SK-N-SH treated with all-trans-retinoic acid at 6 μM for 48 hours (cell line): ENCODE measurements around the gene PRKCE.
A peak's percentile ranks its signal among the peaks of the same experiment; 100 is the strongest.

Experiments
- ATAC-seq: fragments of 200-7000 bp; cut with Tn5 transposase; 3 replicates; pipeline ENCODE4 v1.9.1; 2020; ENCODE audit warnings: mild to moderate bottlenecking, moderate library complexity
- ARNTL ChIP-seq: fragments of 450-650 bp; formaldehyde crosslinking; IDR thresholded peaks from 2 replicates; pipeline ENCODE4 v1.5.0; 2020; ENCODE audit warnings: low read depth, mild to moderate bottlenecking, moderate library complexity, borderline replicate concordance
- BACH2 ChIP-seq: fragments of 250-450 bp; sonication (Bioruptor Pico); IDR thresholded peaks from 2 replicates; pipeline ENCODE4 v1.9.0; 2021; ENCODE audit warnings: mild to moderate bottlenecking, borderline replicate concordance
- CSDC2 ChIP-seq: fragments of 250-450 bp; sonication (Bioruptor Pico); IDR thresholded peaks from 2 replicates; pipeline ENCODE4 v1.5.0; 2020; ENCODE audit warnings: mild to moderate bottlenecking, moderate library complexity
- ESRRG ChIP-seq: fragments of 250-450 bp; sonication (Bioruptor Pico); IDR thresholded peaks from 2 replicates; pipeline ENCODE4 v1.6.1; 2021; ENCODE audit warnings: mild to moderate bottlenecking
- ISL1 ChIP-seq: fragments of 250-450 bp; sonication (Bioruptor Pico); IDR thresholded peaks from 2 replicates; pipeline ENCODE4 v2.1.2; 2022; ENCODE audit warnings: mild to moderate bottlenecking, moderate library complexity
- OSR1 ChIP-seq: fragments of 250-450 bp; sonication (Bioruptor Pico); IDR thresholded peaks from 2 replicates; pipeline ENCODE4 v1.8.0; 2022; ENCODE audit warnings: moderate library complexity, mild to moderate bottlenecking, inconsistent platforms
- PPARA ChIP-seq: fragments of 250-450 bp; sonication (Bioruptor Pico); IDR thresholded peaks from 2 replicates; pipeline ENCODE4 v1.5.0; 2020; ENCODE audit warnings: mild to moderate bottlenecking, borderline replicate concordance
- RARB ChIP-seq: fragments of 250-450 bp; sonication (Bioruptor Pico); IDR thresholded peaks from 2 replicates; pipeline ENCODE4 v1.8.0; 2021; ENCODE audit warnings: mild to moderate bottlenecking, moderate library complexity
- SNAI2 ChIP-seq: fragments of 250-450 bp; sonication (Bioruptor Pico); IDR thresholded peaks from 2 replicates; pipeline ENCODE4 v1.5.0; 2020; ENCODE audit warnings: mild to moderate bottlenecking, moderate library complexity
- TCF4 ChIP-seq: fragments of 250-450 bp; sonication (Bioruptor Pico); IDR thresholded peaks from 2 replicates; pipeline ENCODE4 v1.8.0; 2021; ENCODE audit warnings: mild to moderate bottlenecking, moderate library complexity, borderline replicate concordance
- TOX ChIP-seq: fragments of 250-450 bp; sonication (Bioruptor Pico); IDR thresholded peaks from 2 replicates; pipeline ENCODE4 v1.8.0; 2021; ENCODE audit warnings: mild to moderate bottlenecking, moderate library complexity, borderline replicate concordance
- ZFP3 ChIP-seq: fragments of 250-450 bp; sonication (Bioruptor Pico); IDR thresholded peaks from 2 replicates; pipeline ENCODE4 v1.5.0; 2020; ENCODE audit warnings: mild to moderate bottlenecking, moderate library complexity
- ZFP30 ChIP-seq: fragments of 450-650 bp; formaldehyde crosslinking; IDR thresholded peaks from 2 replicates; pipeline ENCODE4 v1.5.0; 2022; ENCODE audit warnings: mild to moderate bottlenecking, moderate library complexity
- ZNF70 ChIP-seq: fragments of 450-650 bp; formaldehyde crosslinking; IDR thresholded peaks from 2 replicates; pipeline ENCODE4 v1.5.0; 2020; ENCODE audit warnings: mild to moderate bottlenecking, moderate library complexity
- ZNF8 ChIP-seq: fragments of 450-650 bp; formaldehyde crosslinking; IDR thresholded peaks from 2 replicates; pipeline ENCODE4 v1.5.0; 2020; ENCODE audit warnings: mild to moderate bottlenecking, moderate library complexity
- TF ChIP-seq, protein P1 (sequence below): fragments of 250-450 bp; sonication (Bioruptor Pico); IDR thresholded peaks from 2 replicates; pipeline ENCODE4 v1.5.1; 2021; ENCODE audit warnings: mild to moderate bottlenecking, moderate library complexity
- TF ChIP-seq, protein P2 (sequence below): fragments of 250-450 bp; sonication (Bioruptor Pico); IDR thresholded peaks from 2 replicates; pipeline ENCODE4 v1.5.0; 2020; ENCODE audit warnings: mild to moderate bottlenecking, moderate library complexity
- TF ChIP-seq, protein P3 (sequence below): fragments of 250-450 bp; sonication (Bioruptor Pico); IDR thresholded peaks from 2 replicates; pipeline ENCODE4 v1.8.0; 2021; ENCODE audit warnings: low read depth, mild to moderate bottlenecking, moderate library complexity, borderline replicate concordance
- TF ChIP-seq, protein P4 (sequence below): fragments of 250-450 bp; sonication (Bioruptor Pico); IDR thresholded peaks from 2 replicates; pipeline ENCODE4 v1.5.1; 2020; ENCODE audit warnings: low read depth, mild to moderate bottlenecking, moderate library complexity

Gene PRKCE

DNA sequence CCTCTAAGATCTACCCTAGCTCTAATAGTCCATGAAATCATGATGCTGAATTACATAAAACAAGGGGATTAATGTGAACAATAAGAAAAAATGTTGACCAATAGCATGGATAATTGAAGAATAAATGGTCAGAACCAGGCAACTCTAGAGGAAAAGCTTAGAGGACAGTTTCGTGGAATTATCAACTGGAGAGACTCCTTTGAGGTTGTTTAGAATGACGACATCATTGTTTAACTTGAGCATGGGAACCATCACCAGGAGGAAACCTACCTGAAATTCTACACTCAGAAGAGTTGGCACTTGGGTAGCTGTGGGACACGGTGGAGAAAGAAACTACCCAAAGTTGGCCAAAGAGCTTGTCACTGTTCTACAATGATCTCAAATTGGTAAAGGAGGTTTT, 466.5 kb downstream of the PRKCE start:
- no peak for ATAC-seq
- TF ChIP-seq ZNF70 (CRISPR knock-in tag) (no peak), ISL1 (CRISPR knock-in tag) (no peak), PPARA (CRISPR knock-in tag) (no peak), OSR1 (CRISPR knock-in tag) (no peak), BACH2 (CRISPR knock-in tag) (no peak), TCF4 (no peak), SNAI2 (no peak), CSDC2 (CRISPR knock-in tag) (no peak), ARNTL (CRISPR knock-in tag) (no peak), ZNF8 (CRISPR knock-in tag) (no peak), RARB (no peak)
- TF ChIP-seq, protein P1, sequence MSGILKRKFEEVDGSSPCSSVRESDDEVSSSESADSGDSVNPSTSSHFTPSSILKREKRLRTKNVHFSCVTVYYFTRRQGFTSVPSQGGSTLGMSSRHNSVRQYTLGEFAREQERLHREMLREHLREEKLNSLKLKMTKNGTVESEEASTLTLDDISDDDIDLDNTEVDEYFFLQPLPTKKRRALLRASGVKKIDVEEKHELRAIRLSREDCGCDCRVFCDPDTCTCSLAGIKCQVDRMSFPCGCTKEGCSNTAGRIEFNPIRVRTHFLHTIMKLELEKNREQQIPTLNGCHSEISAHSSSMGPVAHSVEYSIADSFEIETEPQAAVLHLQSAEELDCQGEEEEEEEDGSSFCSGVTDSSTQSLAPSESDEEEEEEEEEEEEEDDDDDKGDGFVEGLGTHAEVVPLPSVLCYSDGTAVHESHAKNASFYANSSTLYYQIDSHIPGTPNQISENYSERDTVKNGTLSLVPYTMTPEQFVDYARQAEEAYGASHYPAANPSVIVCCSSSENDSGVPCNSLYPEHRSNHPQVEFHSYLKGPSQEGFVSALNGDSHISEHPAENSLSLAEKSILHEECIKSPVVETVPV (CRISPR knock-in tag): no peak

DNA sequence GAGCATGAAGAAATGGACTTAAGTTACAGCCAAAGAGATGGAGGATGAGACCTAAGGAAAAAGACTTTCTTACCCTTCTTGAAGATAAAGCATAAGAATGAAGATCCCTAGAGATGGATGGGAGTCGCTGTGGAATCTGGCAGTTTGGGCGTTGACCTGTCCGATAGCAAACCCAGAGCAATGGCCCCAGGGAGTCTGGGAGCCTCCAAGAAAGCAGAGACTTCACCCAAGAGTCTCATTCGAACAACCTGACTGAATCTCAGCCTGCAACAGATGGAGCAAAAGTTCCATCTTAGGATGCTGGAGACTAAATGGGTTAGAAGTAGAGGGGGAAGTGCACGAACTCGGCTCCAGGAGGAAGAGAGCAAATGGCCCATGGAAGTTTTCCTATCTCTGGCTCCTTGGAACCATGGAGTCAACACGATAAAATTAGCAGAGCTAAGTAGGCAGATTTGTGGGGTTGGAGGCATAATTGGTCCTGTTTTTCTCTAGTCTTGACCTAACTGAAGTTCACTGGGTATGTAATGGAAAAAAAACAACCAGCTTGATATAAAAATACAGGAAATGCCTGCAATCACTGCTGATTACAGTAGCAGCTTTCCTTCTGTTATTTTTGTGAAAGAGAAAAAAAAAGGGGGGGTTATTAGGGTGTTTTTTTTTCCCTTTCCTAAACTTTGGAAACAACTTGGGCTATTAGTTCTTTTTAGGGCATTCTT, 467.3 kb downstream of the PRKCE start:
- ATAC-seq: peak; percentile 37; the same call in 2 of the 3 replicates
- TF ChIP-seq ZFP3 (peak; percentile 58; the same call in 1 of the 2 replicates), ESRRG (no peak)

DNA sequence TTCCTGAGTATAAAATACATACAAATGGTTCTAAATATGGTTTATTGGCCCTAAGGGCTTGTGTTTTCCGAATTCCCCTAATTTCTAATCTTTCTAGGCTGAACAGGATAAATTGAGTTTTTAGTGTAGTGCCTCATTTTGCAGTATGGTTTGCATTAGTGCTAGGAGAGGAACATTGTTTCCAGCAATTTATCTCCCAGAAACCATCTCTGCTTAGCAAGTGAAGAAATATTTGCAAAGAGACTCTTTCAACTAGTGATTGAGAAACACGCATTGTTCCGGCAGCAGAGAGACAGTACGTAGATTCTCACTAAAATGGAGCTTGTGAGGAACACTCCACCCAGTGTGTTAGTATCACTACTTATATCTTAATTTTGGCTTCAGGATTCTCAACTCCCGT, 468.0 kb downstream of the PRKCE start:
- TF ChIP-seq ARNTL (CRISPR knock-in tag) (no peak), ZNF8 (CRISPR knock-in tag) (no peak), ISL1 (CRISPR knock-in tag) (peak; percentile 32; the same call in 1 of the 2 replicates), TCF4 (peak; percentile 53; the same call in 1 of the 2 replicates), OSR1 (CRISPR knock-in tag) (no peak), BACH2 (CRISPR knock-in tag) (0 out of 2 replicates have a peak, but pooled peaks have one; percentile 57)
- TF ChIP-seq, all 23 proteins: peak for 3
- ATAC-seq: peak; percentile 59

DNA sequence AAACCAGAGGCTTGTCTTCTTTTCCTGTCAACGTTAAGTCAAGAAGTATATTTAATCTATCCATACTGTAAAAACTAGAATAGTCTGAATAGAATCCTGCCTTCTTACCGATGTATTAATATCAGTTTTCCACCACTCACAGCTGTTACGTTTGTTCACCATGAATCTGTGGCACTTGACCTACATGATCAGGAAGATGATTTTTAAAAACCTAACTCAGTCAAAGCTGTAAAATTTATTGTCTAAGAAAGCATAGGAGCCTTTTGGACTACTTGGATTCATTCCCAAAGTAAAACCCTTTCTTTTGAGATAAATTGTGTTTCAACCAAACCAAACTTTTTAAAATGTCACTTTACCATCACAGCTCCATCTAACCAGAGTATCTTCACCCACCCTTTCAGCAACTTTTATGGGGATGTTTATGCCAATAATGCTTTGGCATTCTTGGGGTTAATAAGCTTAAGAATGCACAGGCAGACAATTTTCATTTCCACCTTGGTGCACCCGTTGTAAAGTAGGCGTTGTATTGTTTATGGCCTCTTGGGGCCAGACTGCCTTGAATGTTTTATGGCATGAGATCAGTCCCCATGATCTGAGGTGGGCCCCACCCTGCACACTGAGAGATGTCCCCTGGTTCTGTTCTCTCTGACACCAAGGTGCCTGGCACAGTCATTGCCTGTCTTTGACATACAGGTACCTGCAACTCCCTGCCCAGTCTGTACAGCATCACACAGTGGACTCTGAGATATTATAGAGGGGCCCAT, 469.5 kb downstream of the PRKCE start:
- ATAC-seq: no peak
- TF ChIP-seq, protein P2, sequence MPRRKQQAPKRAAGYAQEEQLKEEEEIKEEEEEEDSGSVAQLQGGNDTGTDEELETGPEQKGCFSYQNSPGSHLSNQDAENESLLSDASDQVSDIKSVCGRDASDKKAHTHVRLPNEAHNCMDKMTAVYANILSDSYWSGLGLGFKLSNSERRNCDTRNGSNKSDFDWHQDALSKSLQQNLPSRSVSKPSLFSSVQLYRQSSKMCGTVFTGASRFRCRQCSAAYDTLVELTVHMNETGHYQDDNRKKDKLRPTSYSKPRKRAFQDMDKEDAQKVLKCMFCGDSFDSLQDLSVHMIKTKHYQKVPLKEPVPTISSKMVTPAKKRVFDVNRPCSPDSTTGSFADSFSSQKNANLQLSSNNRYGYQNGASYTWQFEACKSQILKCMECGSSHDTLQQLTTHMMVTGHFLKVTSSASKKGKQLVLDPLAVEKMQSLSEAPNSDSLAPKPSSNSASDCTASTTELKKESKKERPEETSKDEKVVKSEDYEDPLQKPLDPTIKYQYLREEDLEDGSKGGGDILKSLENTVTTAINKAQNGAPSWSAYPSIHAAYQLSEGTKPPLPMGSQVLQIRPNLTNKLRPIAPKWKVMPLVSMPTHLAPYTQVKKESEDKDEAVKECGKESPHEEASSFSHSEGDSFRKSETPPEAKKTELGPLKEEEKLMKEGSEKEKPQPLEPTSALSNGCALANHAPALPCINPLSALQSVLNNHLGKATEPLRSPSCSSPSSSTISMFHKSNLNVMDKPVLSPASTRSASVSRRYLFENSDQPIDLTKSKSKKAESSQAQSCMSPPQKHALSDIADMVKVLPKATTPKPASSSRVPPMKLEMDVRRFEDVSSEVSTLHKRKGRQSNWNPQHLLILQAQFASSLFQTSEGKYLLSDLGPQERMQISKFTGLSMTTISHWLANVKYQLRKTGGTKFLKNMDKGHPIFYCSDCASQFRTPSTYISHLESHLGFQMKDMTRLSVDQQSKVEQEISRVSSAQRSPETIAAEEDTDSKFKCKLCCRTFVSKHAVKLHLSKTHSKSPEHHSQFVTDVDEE: no peak
- TF ChIP-seq TCF4: no peak
- TF ChIP-seq ZFP30 (CRISPR knock-in tag): no peak
- TF ChIP-seq, protein P3, sequence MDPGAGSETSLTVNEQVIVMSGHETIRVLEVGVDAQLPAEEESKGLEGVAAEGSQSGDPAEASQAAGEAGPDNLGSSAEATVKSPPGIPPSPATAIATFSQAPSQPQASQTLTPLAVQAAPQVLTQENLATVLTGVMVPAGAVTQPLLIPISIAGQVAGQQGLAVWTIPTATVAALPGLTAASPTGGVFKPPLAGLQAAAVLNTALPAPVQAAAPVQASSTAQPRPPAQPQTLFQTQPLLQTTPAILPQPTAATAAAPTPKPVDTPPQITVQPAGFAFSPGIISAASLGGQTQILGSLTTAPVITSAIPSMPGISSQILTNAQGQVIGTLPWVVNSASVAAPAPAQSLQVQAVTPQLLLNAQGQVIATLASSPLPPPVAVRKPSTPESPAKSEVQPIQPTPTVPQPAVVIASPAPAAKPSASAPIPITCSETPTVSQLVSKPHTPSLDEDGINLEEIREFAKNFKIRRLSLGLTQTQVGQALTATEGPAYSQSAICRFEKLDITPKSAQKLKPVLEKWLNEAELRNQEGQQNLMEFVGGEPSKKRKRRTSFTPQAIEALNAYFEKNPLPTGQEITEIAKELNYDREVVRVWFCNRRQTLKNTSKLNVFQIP (CRISPR knock-in tag): no peak
- TF ChIP-seq ARNTL (CRISPR knock-in tag): no peak
- TF ChIP-seq ESRRG: no peak
- TF ChIP-seq, protein P4, sequence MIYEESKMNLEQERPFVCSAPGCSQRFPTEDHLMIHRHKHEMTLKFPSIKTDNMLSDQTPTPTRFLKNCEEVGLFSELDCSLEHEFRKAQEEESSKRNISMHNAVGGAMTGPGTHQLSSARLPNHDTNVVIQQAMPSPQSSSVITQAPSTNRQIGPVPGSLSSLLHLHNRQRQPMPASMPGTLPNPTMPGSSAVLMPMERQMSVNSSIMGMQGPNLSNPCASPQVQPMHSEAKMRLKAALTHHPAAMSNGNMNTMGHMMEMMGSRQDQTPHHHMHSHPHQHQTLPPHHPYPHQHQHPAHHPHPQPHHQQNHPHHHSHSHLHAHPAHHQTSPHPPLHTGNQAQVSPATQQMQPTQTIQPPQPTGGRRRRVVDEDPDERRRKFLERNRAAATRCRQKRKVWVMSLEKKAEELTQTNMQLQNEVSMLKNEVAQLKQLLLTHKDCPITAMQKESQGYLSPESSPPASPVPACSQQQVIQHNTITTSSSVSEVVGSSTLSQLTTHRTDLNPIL (CRISPR knock-in tag): no peak
- TF ChIP-seq BACH2 (CRISPR knock-in tag): no peak
- TF ChIP-seq RARB: no peak
- TF ChIP-seq ZNF70 (CRISPR knock-in tag): no peak
- TF ChIP-seq SNAI2: no peak
- TF ChIP-seq ZNF8 (CRISPR knock-in tag): no peak
- no peak for TF ChIP-seq TOX (CRISPR knock-in tag)
